ENCODE data around the gene MC2R.

The MC2R gene

DNA sequence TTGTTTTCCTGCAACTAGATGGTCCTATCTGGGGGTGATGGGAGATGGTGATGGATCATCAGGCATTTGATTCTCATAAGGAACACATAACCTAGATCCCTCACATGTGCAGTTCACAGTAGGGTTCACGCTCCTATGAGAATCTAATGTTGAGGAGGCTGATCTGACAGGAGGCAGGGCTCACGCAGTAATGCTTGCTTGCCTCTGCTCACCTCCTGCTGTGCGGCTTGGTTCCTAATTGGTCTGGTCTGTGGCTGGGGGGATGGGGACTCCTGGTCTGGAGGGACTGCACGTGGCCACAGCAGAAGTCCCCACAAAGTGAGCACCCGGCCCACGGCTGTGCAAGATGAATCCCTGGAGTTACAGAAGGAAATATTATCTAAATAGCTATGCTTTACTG is 80.1 kb downstream of the MC2R start:
- Histone ChIP-seq H3K36me3 (ENCODE audit: insufficient read depth, low read length) (no peaks in the 10 kb centered on the region), H3K4me3 (ENCODE audit: low read length) (no peak overlapping the region), H2AFZ (ENCODE audit: low read depth, low read length) (no peak overlapping the region), H3K27me3 (ENCODE audit: insufficient read depth, low read length) (no peaks in the 10 kb centered on the region), H3K9me3 (ENCODE audit: low read length) (no peaks in the 10 kb centered on the region), H3K4me1 (ENCODE audit: insufficient read depth, low read length) (no peaks in the 10 kb centered on the region)

DNA sequence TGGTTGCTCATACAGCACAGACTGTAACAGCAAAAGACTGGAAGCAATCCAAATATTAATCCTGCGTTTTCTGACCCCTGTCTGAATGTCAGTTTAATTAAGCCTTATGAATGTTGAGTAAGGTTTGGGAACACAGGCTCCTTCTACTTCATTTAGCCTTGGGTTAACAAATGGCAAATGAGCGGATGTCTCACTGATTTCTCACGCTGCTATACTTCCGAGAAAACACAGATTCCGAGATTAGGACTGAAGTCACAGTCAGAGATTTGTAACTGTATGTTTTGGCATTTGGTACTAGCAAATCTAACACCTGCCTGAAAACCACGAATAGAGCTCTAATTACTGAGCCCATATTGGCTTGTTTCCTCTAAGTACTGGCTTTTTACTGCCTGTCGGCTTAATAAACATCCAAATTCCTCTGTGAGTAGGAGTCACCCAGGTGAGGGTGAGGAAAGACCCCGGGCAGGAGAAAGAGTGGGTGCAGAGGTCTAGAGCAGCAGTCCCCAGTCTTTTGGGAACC is 80.8 kb downstream of the MC2R start:
- H3K4me1 ChIP-seq (ENCODE audit: insufficient read depth, low read length): no peaks in the 10 kb centered on the region
- H3K27me3 ChIP-seq (ENCODE audit: insufficient read depth, low read length): no peaks in the 10 kb centered on the region
- H3K9me3 ChIP-seq (ENCODE audit: low read length): no peaks in the 10 kb centered on the region
- no peak overlapping the region for H2AFZ ChIP-seq (ENCODE audit: low read depth, low read length)
- no peaks in the 10 kb centered on the region for H3K36me3 ChIP-seq (ENCODE audit: insufficient read depth, low read length)
- H3K4me3 ChIP-seq (ENCODE audit: low read length): no peak overlapping the region
